HEK293 (cell line): ENCODE measurements around the gene STYXL1.
A peak's percentile ranks its signal among the peaks of the same experiment; 100 is the strongest.

Source experiments
- CTCF ChIA-PET: fragments of 350-600 bp; formaldehyde crosslinking; extraction: SDS; loops from one replicate; lab custom pipeline; 2021; ENCODE audit warnings: antibody characterized with exemption; lab: Yijun Ruan, JAX
- POLR2A ChIA-PET: fragments of 300-600 bp; formaldehyde crosslinking; extraction: SDS; loops from one replicate; lab custom pipeline; 2020; ENCODE audit warnings: antibody characterized with exemption, inconsistent platforms; lab: Yijun Ruan, JAX
- H3K27ac ChIP-seq: fragments of 200-500 bp; sonication (Bioruptor generic); 2 replicates; pipeline ENCODE4 v1.5.1; 2014; ENCODE audit warnings: low read depth, low read length, control low read depth, inconsistent platforms; ENCODE audit errors: extremely low read depth
- H3K36me3 ChIP-seq, 2 experiments: fragments of 200-500 bp in 1 of 2; sonication (Bioruptor generic) in 1 of 2; 1 replicate in 1 of 2; 2 replicates in 1 of 2; pipeline ENCODE4 v1.5.1; 2014 to 2017; ENCODE audit warnings: inconsistent platforms in 2 of 2, low read length in 2 of 2; ENCODE audit not compliant: control insufficient read depth in 2 of 2, insufficient read depth in 1 of 2
- H3K4me1 ChIP-seq: fragments of 200-500 bp; sonication (Bioruptor generic); 2 replicates; pipeline ENCODE4 v1.5.1; 2014; ENCODE audit warnings: mild to moderate bottlenecking, low read length, inconsistent platforms; ENCODE audit not compliant: control insufficient read depth, insufficient read depth
- H3K4me3 ChIP-seq: 2 replicates; pipeline ENCODE4 v1.5.1; 2011; ENCODE audit warnings: low read depth, mild to moderate bottlenecking, control low read depth, low read length, moderate library complexity
- H3K9me3 ChIP-seq: fragments of 200-500 bp; sonication (Bioruptor generic); 2 replicates; pipeline ENCODE4 v1.5.1; 2014; ENCODE audit warnings: low read depth, low read length, inconsistent platforms; ENCODE audit not compliant: control insufficient read depth, insufficient read depth
- HOXA7 ChIP-seq: sonication (generic); formaldehyde crosslinking; IDR thresholded peaks from 2 replicates; pipeline ENCODE4 v1.8.1; 2022; ENCODE audit warnings: missing genetic modification reagents, borderline replicate concordance
- HOXD13 ChIP-seq: sonication (generic); formaldehyde crosslinking; IDR thresholded peaks from 2 replicates; pipeline ENCODE4 v1.8.0; 2022; ENCODE audit warnings: missing genetic modification reagents, borderline replicate concordance
- KLF8 ChIP-seq: fragments of 450-650 bp; formaldehyde crosslinking; IDR thresholded peaks from 2 replicates; pipeline ENCODE4 v1.5.1; 2016; ENCODE audit warnings: missing biosample characterization, missing genetic modification characterization
- MZF1 ChIP-seq: fragments of 450-650 bp; formaldehyde crosslinking; IDR thresholded peaks from 2 replicates; pipeline ENCODE4 v1.5.1; 2017; ENCODE audit warnings: missing biosample characterization, missing genetic modification characterization, borderline replicate concordance
- SP7 ChIP-seq: fragments of 450-650 bp; formaldehyde crosslinking; IDR thresholded peaks from 2 replicates; pipeline ENCODE4 v1.5.1; 2016; ENCODE audit warnings: missing biosample characterization, missing genetic modification characterization
- YY1 ChIP-seq: fragments of 450-650 bp; formaldehyde crosslinking; IDR thresholded peaks from 2 replicates; pipeline ENCODE4 v1.5.1; 2018; ENCODE audit warnings: missing biosample characterization, missing genetic modification characterization
- ZBTB20 ChIP-seq: fragments of 450-650 bp; formaldehyde crosslinking; IDR thresholded peaks from 2 replicates; pipeline ENCODE4 v1.5.1; 2016; ENCODE audit warnings: missing biosample characterization, missing genetic modification characterization
- ZBTB7A ChIP-seq: fragments of 450-650 bp; formaldehyde crosslinking; IDR thresholded peaks from 2 replicates; pipeline ENCODE4 v1.5.1; 2016; ENCODE audit warnings: low read depth, missing biosample characterization, missing genetic modification characterization
- ZBTB8A ChIP-seq: fragments of 450-650 bp; formaldehyde crosslinking; IDR thresholded peaks from 2 replicates; pipeline ENCODE4 v1.5.1; 2016; ENCODE audit warnings: missing biosample characterization, missing genetic modification characterization
- ZFP37 ChIP-seq: fragments of 450-650 bp; formaldehyde crosslinking; IDR thresholded peaks from 2 replicates; pipeline ENCODE4 v1.5.1; 2016; ENCODE audit warnings: missing biosample characterization, missing genetic modification characterization
- ZNF140 ChIP-seq: fragments of 450-650 bp; formaldehyde crosslinking; IDR thresholded peaks from 2 replicates; pipeline ENCODE4 v1.5.1; 2016; ENCODE audit warnings: missing biosample characterization, missing genetic modification characterization
- ZNF175 ChIP-seq: fragments of 450-650 bp; formaldehyde crosslinking; IDR thresholded peaks from 2 replicates; pipeline ENCODE4 v1.5.1; 2016; ENCODE audit warnings: missing biosample characterization, missing genetic modification characterization
- ZNF214 ChIP-seq: fragments of 450-650 bp; formaldehyde crosslinking; IDR thresholded peaks from 2 replicates; pipeline ENCODE4 v1.5.1; 2017; ENCODE audit warnings: missing biosample characterization, mild to moderate bottlenecking, missing genetic modification characterization, borderline replicate concordance
- ZNF335 ChIP-seq: fragments of 450-650 bp; formaldehyde crosslinking; conservative IDR thresholded peaks from 2 replicates; pipeline ENCODE4 v1.5.1; 2016; ENCODE audit warnings: missing biosample characterization, missing genetic modification characterization
- ZNF341 ChIP-seq: fragments of 450-650 bp; formaldehyde crosslinking; IDR thresholded peaks from 2 replicates; pipeline ENCODE4; 2016; ENCODE audit warnings: low read depth, missing biosample characterization, missing genetic modification characterization
- ZNF354C ChIP-seq: fragments of 450-650 bp; formaldehyde crosslinking; IDR thresholded peaks from 2 replicates; pipeline ENCODE4 v1.5.1; 2016; ENCODE audit warnings: missing biosample characterization, missing genetic modification characterization, low read depth, borderline replicate concordance
- ZNF48 ChIP-seq: fragments of 450-650 bp; formaldehyde crosslinking; IDR thresholded peaks from 2 replicates; pipeline ENCODE4 v1.5.1; 2016; ENCODE audit warnings: missing biosample characterization, missing genetic modification characterization
- ZNF792 ChIP-seq: fragments of 450-650 bp; formaldehyde crosslinking; IDR thresholded peaks from 2 replicates; pipeline ENCODE4 v1.5.1; 2016; ENCODE audit warnings: missing biosample characterization, missing genetic modification characterization
- ZNF830 ChIP-seq: fragments of 450-650 bp; IDR thresholded peaks from 2 replicates; pipeline ENCODE4 v1.5.0; 2018; ENCODE audit warnings: missing biosample characterization, missing genetic modification characterization, low read depth, mild to moderate bottlenecking, moderate library complexity
- TF ChIP-seq, protein P1 (sequence below): fragments of 450-650 bp; formaldehyde crosslinking; IDR thresholded peaks from 2 replicates; pipeline ENCODE4 v1.5.1; 2016; ENCODE audit warnings: missing biosample characterization, missing genetic modification characterization
- TF ChIP-seq, protein P2 (sequence below): fragments of 450-650 bp; formaldehyde crosslinking; conservative IDR thresholded peaks from 2 replicates; pipeline ENCODE4 v1.5.1; 2016; ENCODE audit warnings: low read depth, missing biosample characterization, missing genetic modification characterization
- TF ChIP-seq, protein P3 (sequence below): fragments of 450-650 bp; IDR thresholded peaks from 2 replicates; pipeline ENCODE4 v1.5.1; 2018; ENCODE audit warnings: missing biosample characterization, mild to moderate bottlenecking, missing genetic modification characterization
- TF ChIP-seq, protein P4 (sequence below): fragments of 450-650 bp; formaldehyde crosslinking; IDR thresholded peaks from 2 replicates; pipeline ENCODE4 v1.5.1; 2017; ENCODE audit warnings: missing biosample characterization, missing genetic modification characterization

STYXL1 gene, protein sequence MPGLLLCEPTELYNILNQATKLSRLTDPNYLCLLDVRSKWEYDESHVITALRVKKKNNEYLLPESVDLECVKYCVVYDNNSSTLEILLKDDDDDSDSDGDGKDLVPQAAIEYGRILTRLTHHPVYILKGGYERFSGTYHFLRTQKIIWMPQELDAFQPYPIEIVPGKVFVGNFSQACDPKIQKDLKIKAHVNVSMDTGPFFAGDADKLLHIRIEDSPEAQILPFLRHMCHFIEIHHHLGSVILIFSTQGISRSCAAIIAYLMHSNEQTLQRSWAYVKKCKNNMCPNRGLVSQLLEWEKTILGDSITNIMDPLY

DNA sequence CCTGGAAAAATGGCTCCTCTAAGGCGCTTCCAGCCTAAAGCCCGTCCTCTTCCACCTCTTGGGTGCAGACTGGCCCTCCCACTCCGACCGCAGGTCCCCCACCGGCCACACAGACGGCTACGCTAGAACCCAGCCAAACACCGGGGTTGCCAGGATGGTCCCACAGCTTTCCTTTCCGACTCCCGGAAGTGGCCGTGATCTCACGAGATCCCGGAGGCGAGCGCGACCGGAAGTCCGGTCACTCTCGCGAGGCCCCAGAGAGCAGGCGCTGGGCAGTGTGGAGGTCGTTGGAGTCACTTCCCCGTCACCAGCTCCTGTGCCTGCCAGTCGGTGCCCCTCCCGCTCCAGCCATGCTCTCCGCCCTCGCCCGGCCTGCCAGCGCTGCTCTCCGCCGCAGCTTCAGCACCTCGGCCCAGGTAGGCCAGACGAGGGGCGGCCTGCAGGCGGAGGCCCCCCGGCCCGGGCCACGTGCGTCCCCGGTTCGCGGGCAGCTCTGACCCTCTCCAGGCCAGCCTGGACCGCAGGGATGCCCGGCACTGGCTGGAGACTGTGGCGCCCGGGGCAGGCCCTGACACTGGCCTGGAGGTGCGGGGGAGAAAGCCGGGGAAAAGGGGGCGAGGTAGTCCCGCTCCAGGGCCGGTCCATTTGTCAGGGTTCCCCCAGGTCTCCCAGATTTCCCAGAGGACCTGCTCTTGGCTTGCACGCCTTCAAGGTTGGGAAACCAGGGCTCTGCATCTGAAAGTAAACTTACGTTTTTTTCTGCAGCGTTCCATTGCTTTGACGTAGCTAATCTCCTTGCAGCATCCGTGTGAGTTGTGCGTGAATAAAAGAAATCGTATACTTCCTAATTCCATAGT is at the start of gene STYXL1, which contains the start of gene MDH2:
TSS of gene STYXL1 (minus strand) at position 190 of the 857 bp plus-strand sequence. CDS start 17,477 bp downstream, outside the sequence.
TSS of gene MDH2 (plus strand) at position 296 of the 857 bp plus-strand sequence. CDS start at position 351, 55 bp downstream.
- peaks cover 15 to 30% of the 10 kb centered on the region in 2 experiments for H3K36me3 ChIP-seq
- no peaks in the 10 kb centered on the region for H3K9me3 ChIP-seq
- peak within 1 kb of the TSS; percentile 72 for H3K4me3 ChIP-seq
- peak within 1 kb of the TSS; percentile 80 for H3K27ac ChIP-seq
- CTCF ChIA-PET: interaction anchor here (0.6 to 1.3 kb wide), 7 partner anchors 11 to 266 kb away, joined by 3 to 4 read pairs (median 3); no protein-coding TSS in a partner anchor
- POLR2A ChIA-PET: interaction anchor here (0.6 to 1.6 kb wide), 19 partner anchors 8 to 520 kb away, joined by 3 to 8 read pairs (median 4); partner anchors contain the start of gene YWHAG
- no peaks in the 10 kb centered on the region; the same call in 1 of the 2 replicates for H3K4me1 ChIP-seq
- TF ChIP-seq, protein P1, sequence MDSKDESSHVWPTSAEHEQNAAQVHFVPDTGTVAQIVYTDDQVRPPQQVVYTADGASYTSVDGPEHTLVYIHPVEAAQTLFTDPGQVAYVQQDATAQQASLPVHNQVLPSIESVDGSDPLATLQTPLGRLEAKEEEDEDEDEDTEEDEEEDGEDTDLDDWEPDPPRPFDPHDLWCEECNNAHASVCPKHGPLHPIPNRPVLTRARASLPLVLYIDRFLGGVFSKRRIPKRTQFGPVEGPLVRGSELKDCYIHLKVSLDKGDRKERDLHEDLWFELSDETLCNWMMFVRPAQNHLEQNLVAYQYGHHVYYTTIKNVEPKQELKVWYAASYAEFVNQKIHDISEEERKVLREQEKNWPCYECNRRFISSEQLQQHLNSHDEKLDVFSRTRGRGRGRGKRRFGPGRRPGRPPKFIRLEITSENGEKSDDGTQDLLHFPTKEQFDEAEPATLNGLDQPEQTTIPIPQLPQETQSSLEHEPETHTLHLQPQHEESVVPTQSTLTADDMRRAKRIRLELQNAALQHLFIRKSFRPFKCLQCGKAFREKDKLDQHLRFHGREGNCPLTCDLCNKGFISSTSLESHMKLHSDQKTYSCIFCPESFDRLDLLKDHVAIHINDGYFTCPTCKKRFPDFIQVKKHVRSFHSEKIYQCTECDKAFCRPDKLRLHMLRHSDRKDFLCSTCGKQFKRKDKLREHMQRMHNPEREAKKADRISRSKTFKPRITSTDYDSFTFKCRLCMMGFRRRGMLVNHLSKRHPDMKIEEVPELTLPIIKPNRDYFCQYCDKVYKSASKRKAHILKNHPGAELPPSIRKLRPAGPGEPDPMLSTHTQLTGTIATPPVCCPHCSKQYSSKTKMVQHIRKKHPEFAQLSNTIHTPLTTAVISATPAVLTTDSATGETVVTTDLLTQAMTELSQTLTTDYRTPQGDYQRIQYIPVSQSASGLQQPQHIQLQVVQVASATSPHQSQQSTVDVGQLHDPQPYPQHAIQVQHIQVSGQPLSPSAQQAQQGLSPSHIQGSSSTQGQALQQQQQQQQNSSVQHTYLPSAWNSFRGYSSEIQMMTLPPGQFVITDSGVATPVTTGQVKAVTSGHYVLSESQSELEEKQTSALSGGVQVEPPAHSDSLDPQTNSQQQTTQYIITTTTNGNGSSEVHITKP (tag by site-specific recombination): peak; percentile 9; the same call in 1 of the 2 replicates
- peak; percentile 63; the same call in 1 of the 2 replicates for TF ChIP-seq KLF8 (tag by site-specific recombination)
- peak; percentile 52 for TF ChIP-seq ZBTB8A
- TF ChIP-seq ZNF214 (tag by site-specific recombination): no peak
- no peak for TF ChIP-seq ZNF830 (tag by site-specific recombination)
- TF ChIP-seq YY1 (tag by site-specific recombination): peak; percentile 42; the same call in 1 of the 2 replicates
- TF ChIP-seq, protein P2, sequence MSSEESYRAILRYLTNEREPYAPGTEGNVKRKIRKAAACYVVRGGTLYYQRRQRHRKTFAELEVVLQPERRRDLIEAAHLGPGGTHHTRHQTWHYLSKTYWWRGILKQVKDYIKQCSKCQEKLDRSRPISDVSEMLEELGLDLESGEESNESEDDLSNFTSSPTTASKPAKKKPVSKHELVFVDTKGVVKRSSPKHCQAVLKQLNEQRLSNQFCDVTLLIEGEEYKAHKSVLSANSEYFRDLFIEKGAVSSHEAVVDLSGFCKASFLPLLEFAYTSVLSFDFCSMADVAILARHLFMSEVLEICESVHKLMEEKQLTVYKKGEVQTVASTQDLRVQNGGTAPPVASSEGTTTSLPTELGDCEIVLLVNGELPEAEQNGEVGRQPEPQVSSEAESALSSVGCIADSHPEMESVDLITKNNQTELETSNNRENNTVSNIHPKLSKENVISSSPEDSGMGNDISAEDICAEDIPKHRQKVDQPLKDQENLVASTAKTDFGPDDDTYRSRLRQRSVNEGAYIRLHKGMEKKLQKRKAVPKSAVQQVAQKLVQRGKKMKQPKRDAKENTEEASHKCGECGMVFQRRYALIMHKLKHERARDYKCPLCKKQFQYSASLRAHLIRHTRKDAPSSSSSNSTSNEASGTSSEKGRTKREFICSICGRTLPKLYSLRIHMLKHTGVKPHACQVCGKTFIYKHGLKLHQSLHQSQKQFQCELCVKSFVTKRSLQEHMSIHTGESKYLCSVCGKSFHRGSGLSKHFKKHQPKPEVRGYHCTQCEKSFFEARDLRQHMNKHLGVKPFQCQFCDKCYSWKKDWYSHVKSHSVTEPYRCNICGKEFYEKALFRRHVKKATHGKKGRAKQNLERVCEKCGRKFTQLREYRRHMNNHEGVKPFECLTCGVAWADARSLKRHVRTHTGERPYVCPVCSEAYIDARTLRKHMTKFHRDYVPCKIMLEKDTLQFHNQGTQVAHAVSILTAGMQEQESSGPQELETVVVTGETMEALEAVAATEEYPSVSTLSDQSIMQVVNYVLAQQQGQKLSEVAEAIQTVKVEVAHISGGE (tag by site-specific recombination): peak; percentile 98
- TF ChIP-seq ZNF335: peak; percentile 83
- TF ChIP-seq ZBTB7A: no peak
- TF ChIP-seq ZNF48 (tag by site-specific recombination): no peak
- no peak for TF ChIP-seq HOXA7 (CRISPR knock-in tag)
- no peak for TF ChIP-seq ZNF140 (tag by site-specific recombination)
- peak; percentile 38; the same call in 1 of the 2 replicates for TF ChIP-seq SP7
- TF ChIP-seq ZBTB20 (tag by site-specific recombination): peak; percentile 61; the same call in 1 of the 2 replicates
- no peak for TF ChIP-seq MZF1 (tag by site-specific recombination)
- no peak for TF ChIP-seq ZNF354C (tag by site-specific recombination)
- no peak for TF ChIP-seq ZFP37
- TF ChIP-seq, protein P3, sequence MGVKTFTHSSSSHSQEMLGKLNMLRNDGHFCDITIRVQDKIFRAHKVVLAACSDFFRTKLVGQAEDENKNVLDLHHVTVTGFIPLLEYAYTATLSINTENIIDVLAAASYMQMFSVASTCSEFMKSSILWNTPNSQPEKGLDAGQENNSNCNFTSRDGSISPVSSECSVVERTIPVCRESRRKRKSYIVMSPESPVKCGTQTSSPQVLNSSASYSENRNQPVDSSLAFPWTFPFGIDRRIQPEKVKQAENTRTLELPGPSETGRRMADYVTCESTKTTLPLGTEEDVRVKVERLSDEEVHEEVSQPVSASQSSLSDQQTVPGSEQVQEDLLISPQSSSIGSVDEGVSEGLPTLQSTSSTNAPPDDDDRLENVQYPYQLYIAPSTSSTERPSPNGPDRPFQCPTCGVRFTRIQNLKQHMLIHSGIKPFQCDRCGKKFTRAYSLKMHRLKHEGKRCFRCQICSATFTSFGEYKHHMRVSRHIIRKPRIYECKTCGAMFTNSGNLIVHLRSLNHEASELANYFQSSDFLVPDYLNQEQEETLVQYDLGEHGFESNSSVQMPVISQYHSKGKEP (tag by site-specific recombination): no peak
- no peak for TF ChIP-seq ZNF792 (tag by site-specific recombination)
- TF ChIP-seq ZNF175 (tag by site-specific recombination): no peak
- TF ChIP-seq, protein P4, sequence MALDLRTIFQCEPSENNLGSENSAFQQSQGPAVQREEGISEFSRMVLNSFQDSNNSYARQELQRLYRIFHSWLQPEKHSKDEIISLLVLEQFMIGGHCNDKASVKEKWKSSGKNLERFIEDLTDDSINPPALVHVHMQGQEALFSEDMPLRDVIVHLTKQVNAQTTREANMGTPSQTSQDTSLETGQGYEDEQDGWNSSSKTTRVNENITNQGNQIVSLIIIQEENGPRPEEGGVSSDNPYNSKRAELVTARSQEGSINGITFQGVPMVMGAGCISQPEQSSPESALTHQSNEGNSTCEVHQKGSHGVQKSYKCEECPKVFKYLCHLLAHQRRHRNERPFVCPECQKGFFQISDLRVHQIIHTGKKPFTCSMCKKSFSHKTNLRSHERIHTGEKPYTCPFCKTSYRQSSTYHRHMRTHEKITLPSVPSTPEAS (tag by site-specific recombination): 0 out of 2 replicates have a peak, but pooled peaks have one; percentile 5
- peak; percentile 87 for TF ChIP-seq ZNF341 (tag by site-specific recombination)
- no peak; the same call in 1 of the 2 replicates for TF ChIP-seq HOXD13 (CRISPR knock-in tag)
